Measurements from ENCODE around the gene TTF2.

The TTF2 gene

DNA sequence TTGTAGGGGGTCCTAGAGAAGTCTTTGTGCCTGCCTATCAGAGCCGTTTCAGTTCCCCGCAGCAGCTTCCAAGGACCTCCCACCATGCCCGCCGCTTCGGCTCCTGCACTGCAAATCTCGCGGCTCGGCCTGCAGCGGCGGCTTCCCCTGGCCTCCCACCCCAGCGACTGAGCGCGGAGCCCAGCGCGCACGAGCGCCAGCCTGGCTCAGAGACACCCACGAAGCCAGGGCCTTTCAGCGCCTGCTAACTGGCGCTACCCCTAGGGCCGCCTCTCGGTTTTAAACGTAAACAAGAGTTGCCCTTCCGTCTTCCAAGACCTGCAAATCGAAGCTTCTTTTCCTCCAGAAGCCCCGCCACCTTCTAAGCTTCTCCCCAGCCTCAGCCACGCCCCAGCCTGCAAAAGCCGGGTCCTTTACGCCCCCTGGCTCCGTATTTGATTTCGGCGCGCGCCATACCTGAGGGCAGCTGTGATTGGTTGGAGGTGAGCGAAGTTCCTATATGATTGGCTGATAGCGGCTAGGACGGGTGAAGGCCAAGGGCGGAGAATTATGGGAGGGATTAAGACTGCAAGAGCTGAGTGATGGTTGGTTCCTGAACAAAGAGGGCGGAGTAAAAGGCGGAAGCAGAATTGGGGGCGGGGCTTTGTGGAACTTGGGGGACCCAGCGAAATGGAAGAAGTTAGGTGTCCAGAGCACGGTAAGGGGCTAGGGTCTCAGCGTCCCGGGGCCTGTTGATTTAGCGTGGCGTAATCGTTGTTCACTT lies at the start of gene TTF2:
Gene TTF2, plus strand, starts transcription at position 649 of the 763 bp plus-strand sequence. Its CDS starts 21 bp downstream, at position 670.
- ChIA-PET CTCF (interaction anchor here (0.7 to 4.0 kb wide), 18 partner anchors 8 to 921 kb away, joined by 3 to 22 read pairs (median 4); no protein-coding TSS in a partner anchor), POLR2A (interaction anchor here (0.7 to 1.2 kb wide), 4 partner anchors 9 to 491 kb away, joined by 3 to 6 read pairs (median 4); no protein-coding TSS in a partner anchor)
- TF ChIP-seq, protein P1, sequence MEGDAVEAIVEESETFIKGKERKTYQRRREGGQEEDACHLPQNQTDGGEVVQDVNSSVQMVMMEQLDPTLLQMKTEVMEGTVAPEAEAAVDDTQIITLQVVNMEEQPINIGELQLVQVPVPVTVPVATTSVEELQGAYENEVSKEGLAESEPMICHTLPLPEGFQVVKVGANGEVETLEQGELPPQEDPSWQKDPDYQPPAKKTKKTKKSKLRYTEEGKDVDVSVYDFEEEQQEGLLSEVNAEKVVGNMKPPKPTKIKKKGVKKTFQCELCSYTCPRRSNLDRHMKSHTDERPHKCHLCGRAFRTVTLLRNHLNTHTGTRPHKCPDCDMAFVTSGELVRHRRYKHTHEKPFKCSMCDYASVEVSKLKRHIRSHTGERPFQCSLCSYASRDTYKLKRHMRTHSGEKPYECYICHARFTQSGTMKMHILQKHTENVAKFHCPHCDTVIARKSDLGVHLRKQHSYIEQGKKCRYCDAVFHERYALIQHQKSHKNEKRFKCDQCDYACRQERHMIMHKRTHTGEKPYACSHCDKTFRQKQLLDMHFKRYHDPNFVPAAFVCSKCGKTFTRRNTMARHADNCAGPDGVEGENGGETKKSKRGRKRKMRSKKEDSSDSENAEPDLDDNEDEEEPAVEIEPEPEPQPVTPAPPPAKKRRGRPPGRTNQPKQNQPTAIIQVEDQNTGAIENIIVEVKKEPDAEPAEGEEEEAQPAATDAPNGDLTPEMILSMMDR (IDR thresholded peaks at IDR 0.05; ENCODE audit: control extremely low read depth, extremely low read depth, low read depth, missing control alignments): no peak
- DNase-seq (ENCODE audit: extremely low spot score): peak; percentile 96

GRCh38 chr1:117011334-117011733 lies 48.8 kb upstream of the TTF2 start:
- POLR2A ChIA-PET: no interaction called here
- TF ChIP-seq, protein P1 (IDR thresholded peaks at IDR 0.05; ENCODE audit: control extremely low read depth, extremely low read depth, low read depth, missing control alignments): no peak
- CTCF ChIA-PET: no interaction called here
- DNase-seq (ENCODE audit: extremely low spot score): no peak

- POLR2A ChIA-PET: no interaction called here
- DNase-seq (ENCODE audit: extremely low spot score): no peak
- TF ChIP-seq, protein P1 (IDR thresholded peaks at IDR 0.05; ENCODE audit: control extremely low read depth, extremely low read depth, low read depth, missing control alignments): no peak
- CTCF ChIA-PET: interaction anchor here (1.1 to 1.3 kb wide), 5 partner anchors 10 to 275 kb away, joined by 3 to 4 read pairs (median 3); partner anchors contain the start of gene CD101
These were observed 46.7 kb upstream of the TTF2 start for GRCh38 chr1:117013309-117013858.

DNA sequence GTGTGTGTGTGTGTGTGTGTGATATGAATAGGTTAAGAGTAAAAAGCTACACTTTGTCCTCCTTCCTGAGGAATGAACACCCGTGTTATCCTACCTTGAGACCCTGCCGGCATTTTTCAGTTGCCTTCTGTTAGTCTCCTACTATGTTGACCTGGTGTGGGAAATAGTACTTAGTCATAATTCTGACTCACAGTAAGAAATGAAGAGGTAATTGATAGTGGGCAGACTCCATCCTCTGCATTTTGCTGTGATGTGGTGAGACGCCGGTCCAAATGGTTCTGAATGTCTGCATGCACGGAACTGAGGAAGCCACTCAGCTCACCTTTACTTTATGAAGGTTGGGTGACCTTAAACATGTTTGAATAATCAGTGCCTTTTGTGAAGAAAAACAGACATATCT lies 45.9 kb upstream of the TTF2 start:
- TF ChIP-seq, protein P1 (IDR thresholded peaks at IDR 0.05; ENCODE audit: control extremely low read depth, extremely low read depth, low read depth, missing control alignments): no peak
- ChIA-PET POLR2A (no interaction called here), CTCF (interaction anchor here (1.1 to 1.4 kb wide), 3 partner anchors 13 to 250 kb away, joined by 3 to 4 read pairs (median 3); partner anchors contain the start of gene CD101)
- DNase-seq (ENCODE audit: extremely low spot score): no peak

DNA sequence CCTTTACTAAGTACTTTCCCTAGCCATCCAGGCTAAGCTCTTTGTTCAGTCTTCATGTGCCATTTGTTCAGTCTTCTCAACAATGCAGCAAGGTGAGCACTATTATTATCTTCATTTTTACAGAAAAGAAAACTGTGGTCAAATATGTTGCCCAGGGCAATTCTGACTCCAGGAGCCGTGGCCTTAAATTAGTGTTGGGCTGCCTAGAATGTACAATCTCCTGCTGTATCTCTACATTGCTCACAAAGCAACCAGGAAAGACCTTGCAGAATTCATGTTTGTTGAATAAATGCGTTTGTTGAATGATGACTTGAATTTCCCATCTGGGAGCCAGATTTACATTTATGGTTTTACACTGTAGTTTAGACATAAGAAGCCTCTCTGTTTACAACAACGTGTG lies 44.4 kb upstream of the TTF2 start:
- TF ChIP-seq, protein P1 (IDR thresholded peaks at IDR 0.05; ENCODE audit: control extremely low read depth, extremely low read depth, low read depth, missing control alignments): no peak
- no peak for DNase-seq (ENCODE audit: extremely low spot score)

GRCh38 chr1:117017062-117017461 lies 43.1 kb upstream of the TTF2 start:
- ChIA-PET POLR2A (no interaction called here), CTCF (interaction anchor here (0.8 to 1.4 kb wide), 2 partner anchors 82 to 442 kb away, joined by 3 read pairs; no protein-coding TSS in a partner anchor)
- DNase-seq (ENCODE audit: extremely low spot score): no peak
- TF ChIP-seq, protein P1 (IDR thresholded peaks at IDR 0.05; ENCODE audit: control extremely low read depth, extremely low read depth, low read depth, missing control alignments): no peak

More for the DNA sequence above, 44.4 kb upstream of the TTF2 start:
- POLR2A ChIA-PET: no interaction called here
- CTCF ChIA-PET: interaction anchor here (1.4 kb wide), 1 partner anchor 12 kb away, joined by 3 read pairs; no protein-coding TSS in a partner anchor

Measured in GM10248 (cell line).